HG02840 (cell line): Measurements from ENCODE around the gene GAS2L1.
A peak's percentile ranks its signal among the peaks of the same experiment; 100 is the strongest.

Source experiments
- ATAC-seq: cut with Tn5 transposase; IDR thresholded peaks from one replicate; pipeline ENCODE4 v1.9.1; 2021; ENCODE audit warnings: mild to moderate bottlenecking, moderate library complexity, moderate number of reproducible peaks; ENCODE audit not compliant: unreplicated experiment, low FRiP score

Gene GAS2L1

DNA sequence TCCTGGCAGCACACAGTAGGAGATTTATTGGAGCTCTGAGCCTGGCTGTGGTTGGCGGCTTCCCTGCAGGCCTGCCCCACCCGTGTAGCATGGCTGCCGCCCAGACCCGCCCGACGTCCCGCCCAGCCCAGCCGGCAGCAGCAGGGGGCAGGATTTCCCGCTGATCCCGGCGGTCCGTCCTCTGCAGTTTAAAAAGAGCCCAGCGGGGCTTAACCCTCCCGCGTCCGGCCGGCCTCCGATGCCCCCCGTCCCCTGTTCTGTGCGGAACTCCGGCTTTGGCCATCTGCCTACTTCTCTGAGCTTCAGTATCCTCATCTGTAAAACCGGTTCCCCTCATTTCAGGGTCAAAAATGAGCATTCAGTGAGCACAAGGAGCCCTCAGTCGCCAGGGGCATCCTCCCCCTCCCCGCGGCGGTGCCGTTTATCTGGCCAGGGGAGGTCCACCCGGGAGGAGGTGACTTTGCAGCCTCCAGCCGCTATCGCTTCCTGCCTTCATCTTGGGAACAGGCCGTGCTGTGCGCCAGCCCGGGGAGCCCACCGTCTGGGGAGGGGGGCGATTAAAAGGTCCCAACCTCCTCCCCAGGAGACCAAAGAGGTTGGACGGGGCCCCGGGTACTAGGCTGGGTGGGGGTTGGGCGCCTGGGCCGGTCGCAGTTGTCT lies at the start of gene GAS2L1:
TSS of gene GAS2L1 (plus strand) at position 476 of the 660 bp plus-strand sequence. CDS start 1,456 bp downstream, outside the sequence.
- no peak for ATAC-seq

GRCh38 chr22:29257751-29258181 lies 48.7 kb upstream of the GAS2L1 start:
- ATAC-seq, result no peak

- no peak for ATAC-seq
Observed at GRCh38 chr22:29258407-29259252, 47.8 kb upstream of the GAS2L1 start.

- no peak for ATAC-seq
Observed at GRCh38 chr22:29259253-29259899, 47.1 kb upstream of the GAS2L1 start.

DNA sequence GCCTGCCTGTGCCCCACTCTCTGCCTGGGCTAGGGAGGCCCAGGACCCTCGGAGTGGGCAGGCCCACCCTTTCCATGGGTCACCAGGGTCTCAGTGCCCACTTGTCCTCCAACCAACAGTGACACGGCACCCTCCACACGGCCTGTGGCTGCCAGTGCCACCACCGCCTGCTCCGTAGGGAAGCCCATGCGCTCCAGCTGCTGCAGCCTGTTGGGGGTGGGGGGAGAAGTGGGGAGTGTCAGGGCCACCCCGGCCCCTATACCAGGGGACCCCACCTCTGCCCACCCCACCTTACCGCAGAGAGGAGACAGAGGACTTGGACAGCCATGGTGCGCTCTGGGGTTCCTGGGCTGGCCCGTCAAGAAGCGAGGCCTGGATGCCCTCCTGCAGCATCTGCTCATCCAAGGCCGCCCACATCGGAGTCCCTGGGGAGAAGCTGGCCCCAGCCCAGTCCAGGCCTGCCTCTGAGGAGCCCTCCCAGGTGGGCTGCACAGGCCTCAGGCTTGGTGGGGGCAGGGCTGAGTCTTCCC lies 46.4 kb upstream of the GAS2L1 start:
- no peak for ATAC-seq

GRCh38 chr22:29260601-29261315 lies 45.7 kb upstream of the GAS2L1 start:
- no peak for ATAC-seq

GRCh38 chr22:29263791-29264276 lies 42.6 kb upstream of the GAS2L1 start:
- ATAC-seq, result no peak

GRCh38 chr22:29265305-29265704 lies 41.1 kb upstream of the GAS2L1 start:
- ATAC-seq, result no peak

GRCh38 chr22:29265929-29266328 lies 40.5 kb upstream of the GAS2L1 start:
- no peak for ATAC-seq

DNA sequence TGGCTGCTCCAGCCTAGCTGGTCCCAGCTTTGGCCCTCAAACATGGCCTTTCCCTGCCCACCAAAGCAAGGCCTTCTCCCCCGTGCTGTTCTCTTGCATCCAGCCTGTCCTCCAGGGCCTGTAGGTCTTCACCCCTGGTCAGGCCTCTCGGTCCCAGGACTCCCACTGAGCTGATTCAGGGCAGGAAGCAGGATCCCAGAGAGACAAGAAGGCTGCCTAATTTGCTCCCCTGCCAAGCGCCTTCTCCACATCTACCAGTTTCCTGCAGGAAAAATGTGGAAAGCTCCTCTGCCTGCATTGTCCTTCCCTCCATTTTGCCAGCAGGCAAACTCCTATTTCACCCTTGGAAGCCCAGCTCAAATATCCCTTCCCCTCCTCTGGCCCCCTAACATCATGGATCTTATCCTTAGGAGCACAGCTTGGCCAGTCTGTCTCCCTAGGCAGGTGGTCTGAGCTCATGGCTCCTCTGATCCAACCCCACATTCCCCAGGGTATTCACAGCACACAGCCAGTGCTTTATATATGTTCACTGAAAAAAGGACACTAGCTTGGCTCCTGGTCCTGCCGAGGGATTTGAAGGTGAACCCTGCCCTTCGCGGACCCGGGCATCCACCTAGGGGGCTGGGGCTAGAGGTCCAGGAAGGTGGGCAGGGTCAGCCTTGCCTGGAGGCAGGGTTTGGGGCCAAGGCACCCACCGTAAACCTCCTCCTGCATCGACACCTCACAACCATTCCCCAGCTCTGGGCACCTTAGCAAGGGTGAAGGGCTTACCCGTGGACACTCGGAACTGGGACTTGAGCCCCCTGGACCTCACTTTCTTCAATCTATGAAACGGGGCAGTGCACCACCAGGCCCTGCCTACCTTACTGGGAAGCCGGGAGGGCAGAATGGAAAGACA lies 39.6 kb upstream of the GAS2L1 start:
- no peak for ATAC-seq

- ATAC-seq, result no peak
Observed at GRCh38 chr22:29267462-29267857, 39.0 kb upstream of the GAS2L1 start.

DNA sequence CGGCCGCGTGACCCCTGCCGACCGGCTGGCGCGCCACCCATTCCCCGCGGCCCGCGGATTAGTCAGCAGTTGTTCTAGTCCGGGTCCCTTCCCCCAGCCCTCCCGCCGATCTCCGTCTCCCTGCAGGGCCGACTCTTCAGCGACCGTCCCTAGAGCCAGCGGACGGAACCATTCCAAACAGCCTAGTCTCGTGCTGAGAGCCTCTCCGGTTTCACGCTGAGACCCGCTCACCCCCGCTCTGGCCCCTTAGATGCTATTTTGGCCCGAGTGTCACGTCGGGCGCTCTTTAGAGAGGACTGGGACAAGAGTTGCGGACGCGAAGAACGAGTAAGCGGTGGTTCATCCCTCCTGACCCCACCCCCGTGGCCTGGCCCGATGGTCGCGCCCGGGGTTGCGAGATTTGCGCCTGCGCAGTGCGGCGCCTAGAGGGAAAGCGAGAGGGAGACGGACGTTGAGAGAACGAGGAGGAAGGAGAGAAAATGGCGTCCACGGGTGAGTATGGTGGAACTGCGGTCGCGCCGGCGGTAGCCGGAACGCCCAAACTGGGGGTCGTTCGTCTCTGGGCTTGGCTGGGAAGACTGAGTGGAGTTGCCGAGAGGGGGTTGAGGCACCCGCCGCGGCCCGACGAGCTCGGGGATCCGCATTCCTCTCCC lies 38.5 kb upstream of the GAS2L1 start, which contains the start of the genes EWSR1 and RHBDD3:
TSS of gene EWSR1 (plus strand) at position 411 of the 653 bp plus-strand sequence. CDS start at position 480, 69 bp downstream.
TSS of gene RHBDD3 (minus strand) at position 124 of the 653 bp plus-strand sequence. CDS start 2,355 bp downstream, outside the sequence.
- peak; percentile 83 for ATAC-seq

DNA sequence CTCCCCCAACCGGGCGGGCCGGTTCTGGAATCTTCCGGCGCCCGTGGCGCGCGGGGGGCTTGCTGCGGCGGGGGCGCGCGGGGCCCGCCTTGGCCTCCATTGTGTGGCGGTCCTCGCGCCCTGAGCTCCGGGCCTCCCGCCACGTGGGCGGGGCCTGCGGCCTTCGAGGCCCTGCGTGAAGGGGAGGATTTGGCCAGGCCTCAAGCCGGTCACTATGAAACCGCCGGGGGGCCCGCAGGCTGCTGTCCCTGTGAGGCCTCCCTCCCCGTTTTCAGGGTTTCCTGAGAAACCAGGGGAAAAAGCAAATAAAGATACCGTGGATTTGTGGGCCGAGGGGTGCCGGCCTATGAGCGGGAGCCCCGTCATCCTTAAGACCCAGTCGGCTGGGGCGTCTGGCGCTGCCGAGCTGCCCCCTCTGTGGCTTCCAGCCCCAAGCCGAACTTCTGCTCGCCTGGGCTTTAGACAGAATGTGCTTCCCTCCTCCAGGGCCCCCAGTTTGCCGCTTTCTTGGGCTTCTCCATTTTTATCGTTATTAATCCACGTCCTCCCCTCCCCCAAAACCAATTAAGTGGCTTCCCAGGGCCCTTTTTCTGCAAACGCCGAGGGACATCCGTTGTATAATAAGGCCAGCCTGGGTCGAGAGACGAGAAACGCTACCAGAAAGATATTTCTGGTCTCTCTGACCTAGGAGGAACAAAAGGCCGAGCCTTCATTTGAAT lies 37.8 kb upstream of the GAS2L1 start:
- ATAC-seq, result peak; percentile 23

GRCh38 chr22:29269230-29269604 lies 37.2 kb upstream of the GAS2L1 start:
- no peak for ATAC-seq

DNA sequence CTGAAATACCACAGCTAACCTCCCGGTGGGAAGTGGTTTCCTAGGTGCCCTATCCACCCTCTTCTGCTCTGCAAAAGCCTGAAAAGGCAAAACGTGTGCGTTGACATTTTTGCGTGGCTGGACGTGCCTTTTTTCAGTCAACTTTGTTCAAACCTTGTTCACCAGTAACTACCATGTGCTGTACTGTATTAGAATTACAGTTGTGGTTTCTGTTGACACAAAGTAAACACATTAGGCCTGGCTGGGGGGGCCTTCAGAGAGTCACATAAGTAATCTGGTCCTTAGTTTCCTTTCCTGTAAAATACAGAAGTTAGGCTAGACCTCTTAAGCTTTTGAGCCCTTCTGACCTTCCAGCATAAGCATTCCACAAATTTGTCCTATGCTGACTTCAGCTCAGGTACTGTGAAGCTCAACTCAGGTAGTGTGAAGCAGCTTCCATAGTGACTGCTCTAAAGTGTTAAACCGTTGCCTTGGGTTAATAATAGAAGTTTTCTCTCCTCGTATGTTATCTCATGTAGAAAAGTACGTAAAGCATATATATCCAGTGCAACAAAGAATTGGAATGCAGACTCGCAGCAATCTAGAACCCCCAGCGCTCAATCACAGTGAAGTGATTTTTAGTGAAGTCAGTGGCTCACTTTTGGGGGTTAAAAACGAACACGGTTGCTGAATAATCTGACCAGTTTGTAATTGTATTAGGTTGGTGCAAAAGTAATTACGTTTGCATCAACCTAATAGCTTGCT lies 36.5 kb upstream of the GAS2L1 start:
- no peak for ATAC-seq

GRCh38 chr22:29270475-29271271 lies 35.8 kb upstream of the GAS2L1 start:
- no peak for ATAC-seq
